GM19099 (cell line): ENCODE data around the gene PCSK4.

ENCODE experiments used
- POLR2A ChIP-seq: IDR thresholded peaks from 3 replicates; pipeline ENCODE4 v1.6.1; 2011; ENCODE audit warnings: low read depth; ENCODE audit not compliant: insufficient read length; ENCODE audit errors: extremely low read depth

PCSK4 gene

DNA sequence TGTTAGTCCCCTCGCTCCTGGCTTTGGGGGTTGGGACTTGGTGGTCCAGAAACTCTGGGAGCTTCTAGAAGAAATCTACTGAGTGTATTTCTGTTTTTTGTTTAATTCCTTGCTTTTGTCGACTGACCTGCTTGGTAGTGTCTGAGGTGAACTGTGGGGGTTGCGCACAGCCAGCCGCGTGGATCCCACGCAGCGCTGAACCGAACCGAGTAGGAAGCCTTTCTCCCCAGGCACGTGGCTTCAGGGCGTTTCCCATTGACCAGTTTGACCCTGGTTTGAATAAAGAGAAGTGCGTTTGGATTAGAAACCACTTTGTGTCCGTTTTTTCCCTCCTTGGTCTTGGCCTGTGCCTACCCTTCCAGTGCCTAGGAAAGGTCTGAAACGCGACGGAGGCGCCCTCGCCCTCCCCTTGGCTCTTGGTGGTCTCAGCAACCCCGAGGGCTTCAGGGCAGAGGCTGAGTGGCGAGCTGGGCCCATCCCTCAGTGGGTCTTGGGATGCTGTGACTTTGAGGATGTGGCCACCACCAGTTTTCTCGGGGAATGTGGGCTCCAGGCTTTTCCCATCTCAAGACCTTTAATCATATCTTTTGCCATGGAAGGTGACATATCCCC lies 54.7 kb downstream of the PCSK4 start:
- no peak for TF ChIP-seq POLR2A

DNA sequence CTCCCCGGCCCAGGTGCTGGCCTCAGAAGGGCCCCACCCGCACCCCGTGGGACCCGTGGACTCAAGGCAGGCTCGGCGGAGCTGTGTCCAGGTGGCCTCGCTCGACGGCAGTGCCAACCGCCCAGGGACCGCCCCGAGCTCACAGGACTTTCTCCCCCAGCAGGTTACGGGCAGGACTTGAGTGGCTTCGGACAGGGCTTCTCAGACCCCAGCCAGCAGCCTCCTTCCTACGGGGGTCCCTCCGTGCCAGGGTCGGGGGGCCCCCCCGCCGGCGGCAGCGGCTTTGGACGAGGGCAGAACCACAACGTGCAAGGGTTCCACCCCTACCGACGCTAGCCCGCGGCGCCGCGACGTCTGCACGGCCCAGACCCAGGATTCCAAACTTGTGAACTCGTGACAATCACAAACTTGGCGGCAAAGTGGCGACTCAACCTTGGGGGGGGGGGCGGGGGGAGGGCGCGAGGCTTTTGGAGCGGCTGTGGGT lies 55.5 kb downstream of the PCSK4 start:
- no peak for TF ChIP-seq POLR2A

DNA sequence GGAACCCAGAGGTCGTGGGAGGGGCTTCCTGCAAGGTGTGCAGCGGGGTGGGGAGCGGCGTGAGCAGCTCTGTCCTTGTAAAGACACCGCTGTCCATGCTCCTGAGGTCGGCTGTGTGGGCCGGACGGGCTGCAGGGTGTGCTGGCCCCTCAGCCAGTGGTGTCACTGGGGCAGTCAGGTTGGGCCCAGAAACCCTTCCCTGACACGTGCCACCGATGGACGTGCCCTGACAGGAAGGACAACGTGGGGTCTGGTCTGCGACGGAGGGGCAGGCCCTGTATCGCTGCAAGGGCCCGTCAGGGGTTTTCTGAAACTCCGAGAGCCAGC lies 56.1 kb downstream of the PCSK4 start:
- no peak for TF ChIP-seq POLR2A

DNA sequence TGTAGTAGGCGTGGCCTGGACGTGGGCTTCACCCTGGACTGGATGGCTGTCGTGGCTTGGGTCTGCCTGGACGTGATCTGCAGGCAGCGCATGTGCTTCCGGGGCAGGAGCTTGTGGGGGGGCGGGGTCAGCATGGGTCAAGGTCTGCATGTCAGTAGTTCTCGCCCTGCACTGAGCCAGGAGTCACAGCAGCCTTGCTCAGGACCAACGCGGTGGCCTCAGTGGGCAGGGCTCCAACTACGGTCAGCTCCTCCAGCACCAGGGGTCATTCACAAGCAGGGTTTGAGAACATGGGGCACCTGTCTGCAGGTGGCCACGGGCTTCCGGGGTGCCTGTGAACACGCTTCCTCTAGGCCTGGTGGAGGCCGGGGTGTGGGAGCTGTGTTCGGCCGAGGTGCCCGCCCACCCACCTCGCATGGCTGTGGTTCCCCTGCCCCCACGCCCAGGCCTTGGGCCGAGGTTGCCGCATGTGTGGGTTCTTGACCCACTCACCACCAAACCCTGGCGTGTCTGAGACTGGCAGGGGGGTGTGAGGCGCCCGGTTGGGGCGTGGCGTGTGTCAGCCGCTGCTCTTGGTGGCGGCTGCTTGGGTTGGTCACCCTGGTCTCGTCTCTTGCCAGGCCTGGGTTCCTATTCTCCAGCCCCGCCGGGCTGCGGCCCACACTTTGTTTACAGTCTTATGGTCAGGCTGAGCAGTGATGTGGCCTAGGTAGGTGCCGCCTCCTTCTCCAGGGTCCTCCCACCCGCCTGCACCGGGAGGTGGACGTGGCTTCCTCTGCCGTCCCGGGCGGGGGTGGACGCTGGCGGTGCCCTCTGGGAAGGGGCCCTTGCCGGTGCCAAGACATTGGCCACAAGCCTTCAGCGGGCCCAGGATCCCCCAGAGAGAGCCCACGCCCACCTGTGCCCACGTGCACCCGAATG lies 56.8 kb downstream of the PCSK4 start:
- TF ChIP-seq POLR2A = no peak

DNA sequence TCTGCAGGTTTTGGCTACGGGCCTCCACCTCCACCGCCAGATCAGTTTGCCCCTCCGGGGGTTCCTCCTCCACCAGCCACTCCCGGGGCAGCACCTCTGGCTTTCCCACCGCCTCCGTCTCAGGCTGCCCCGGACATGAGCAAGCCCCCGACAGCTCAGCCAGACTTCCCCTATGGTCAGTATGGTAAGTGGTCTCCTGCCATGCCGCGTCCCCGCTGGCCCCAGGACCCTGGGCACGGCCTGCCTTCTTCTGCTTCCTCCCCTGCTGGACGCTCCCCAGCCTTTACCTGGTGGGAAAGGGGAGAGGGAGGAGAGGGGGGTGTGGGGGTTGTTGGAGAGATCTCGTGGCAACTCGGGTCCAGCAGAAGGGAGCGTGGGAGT lies 57.7 kb downstream of the PCSK4 start:
- no peak for TF ChIP-seq POLR2A

DNA sequence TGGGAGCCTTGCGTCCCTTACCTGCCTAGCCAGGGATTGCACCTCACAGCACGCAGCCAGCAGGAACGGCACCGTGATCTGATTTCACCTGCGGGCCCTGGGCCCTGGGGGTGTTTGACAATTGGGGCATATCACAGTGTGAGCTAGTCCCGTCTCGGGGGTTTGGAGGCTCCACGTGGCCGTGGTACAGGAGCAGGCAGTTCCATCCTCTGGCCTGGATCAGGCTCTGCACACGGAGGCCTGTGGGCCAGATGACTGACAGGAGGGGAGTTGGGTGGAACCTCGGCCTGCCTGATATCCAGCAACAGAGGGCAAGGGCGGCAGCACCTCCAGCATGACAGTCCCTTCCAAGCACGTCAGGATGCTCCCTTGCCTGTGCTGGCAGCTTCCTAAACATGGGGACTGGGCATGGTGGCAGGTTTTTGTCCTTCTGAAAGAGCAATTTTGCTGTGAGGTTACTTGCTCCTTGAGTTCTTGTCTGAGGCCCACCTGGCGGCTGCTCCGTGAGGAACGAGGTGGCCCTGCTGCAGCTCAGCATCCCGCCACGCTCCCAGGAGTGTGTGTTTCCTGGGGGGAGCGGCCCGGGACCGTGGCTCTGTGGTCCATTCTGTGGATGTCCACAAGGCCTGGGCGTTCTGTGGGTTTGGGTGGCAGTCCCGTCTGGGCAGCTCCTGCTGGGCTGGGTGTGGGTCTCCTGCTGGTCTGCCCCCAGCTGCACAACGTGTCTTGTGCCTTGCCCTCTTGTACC lies 58.2 kb downstream of the PCSK4 start:
- no peak for TF ChIP-seq POLR2A
